Neural cell (in vitro differentiated cells): ENCODE measurements around the gene YIPF2.

Source experiments
- TF ChIP-seq, protein P1 (sequence below): IDR thresholded peaks from 2 replicates; pipeline ENCODE4 v1.6.1; 2012; ENCODE audit warnings: borderline replicate concordance
- TF ChIP-seq, protein P2 (sequence below): fragments of 450-650 bp; IDR thresholded peaks from 2 replicates; pipeline ENCODE4 v1.5.1; 2014; ENCODE audit warnings: antibody characterized with exemption, mild to moderate bottlenecking, moderate library complexity; ENCODE audit not compliant: poor library complexity, severe bottlenecking

DNA sequence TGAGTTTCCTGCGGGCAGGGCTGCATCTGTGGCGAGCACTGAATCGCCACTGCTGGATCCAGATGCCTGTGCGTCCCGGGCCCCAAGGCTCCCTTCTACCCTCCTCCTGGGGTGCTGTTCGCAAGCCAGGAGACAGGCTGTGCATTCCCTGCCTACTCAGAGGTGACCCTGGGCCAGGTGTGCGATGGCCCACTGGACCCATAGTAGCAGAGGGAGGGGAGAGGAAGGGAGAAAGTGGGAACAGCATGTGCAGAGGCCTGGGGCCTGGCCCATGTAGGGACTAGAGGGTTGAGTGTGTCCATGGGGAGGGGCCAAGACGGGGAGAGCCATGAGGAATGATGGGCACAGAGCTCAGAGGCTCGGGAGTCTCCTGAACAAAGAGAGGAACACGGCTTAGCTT is 29.8 kb downstream of the YIPF2 start:
- TF ChIP-seq, protein P1, sequence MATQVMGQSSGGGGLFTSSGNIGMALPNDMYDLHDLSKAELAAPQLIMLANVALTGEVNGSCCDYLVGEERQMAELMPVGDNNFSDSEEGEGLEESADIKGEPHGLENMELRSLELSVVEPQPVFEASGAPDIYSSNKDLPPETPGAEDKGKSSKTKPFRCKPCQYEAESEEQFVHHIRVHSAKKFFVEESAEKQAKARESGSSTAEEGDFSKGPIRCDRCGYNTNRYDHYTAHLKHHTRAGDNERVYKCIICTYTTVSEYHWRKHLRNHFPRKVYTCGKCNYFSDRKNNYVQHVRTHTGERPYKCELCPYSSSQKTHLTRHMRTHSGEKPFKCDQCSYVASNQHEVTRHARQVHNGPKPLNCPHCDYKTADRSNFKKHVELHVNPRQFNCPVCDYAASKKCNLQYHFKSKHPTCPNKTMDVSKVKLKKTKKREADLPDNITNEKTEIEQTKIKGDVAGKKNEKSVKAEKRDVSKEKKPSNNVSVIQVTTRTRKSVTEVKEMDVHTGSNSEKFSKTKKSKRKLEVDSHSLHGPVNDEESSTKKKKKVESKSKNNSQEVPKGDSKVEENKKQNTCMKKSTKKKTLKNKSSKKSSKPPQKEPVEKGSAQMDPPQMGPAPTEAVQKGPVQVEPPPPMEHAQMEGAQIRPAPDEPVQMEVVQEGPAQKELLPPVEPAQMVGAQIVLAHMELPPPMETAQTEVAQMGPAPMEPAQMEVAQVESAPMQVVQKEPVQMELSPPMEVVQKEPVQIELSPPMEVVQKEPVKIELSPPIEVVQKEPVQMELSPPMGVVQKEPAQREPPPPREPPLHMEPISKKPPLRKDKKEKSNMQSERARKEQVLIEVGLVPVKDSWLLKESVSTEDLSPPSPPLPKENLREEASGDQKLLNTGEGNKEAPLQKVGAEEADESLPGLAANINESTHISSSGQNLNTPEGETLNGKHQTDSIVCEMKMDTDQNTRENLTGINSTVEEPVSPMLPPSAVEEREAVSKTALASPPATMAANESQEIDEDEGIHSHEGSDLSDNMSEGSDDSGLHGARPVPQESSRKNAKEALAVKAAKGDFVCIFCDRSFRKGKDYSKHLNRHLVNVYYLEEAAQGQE, result no peak
- TF ChIP-seq, protein P2, sequence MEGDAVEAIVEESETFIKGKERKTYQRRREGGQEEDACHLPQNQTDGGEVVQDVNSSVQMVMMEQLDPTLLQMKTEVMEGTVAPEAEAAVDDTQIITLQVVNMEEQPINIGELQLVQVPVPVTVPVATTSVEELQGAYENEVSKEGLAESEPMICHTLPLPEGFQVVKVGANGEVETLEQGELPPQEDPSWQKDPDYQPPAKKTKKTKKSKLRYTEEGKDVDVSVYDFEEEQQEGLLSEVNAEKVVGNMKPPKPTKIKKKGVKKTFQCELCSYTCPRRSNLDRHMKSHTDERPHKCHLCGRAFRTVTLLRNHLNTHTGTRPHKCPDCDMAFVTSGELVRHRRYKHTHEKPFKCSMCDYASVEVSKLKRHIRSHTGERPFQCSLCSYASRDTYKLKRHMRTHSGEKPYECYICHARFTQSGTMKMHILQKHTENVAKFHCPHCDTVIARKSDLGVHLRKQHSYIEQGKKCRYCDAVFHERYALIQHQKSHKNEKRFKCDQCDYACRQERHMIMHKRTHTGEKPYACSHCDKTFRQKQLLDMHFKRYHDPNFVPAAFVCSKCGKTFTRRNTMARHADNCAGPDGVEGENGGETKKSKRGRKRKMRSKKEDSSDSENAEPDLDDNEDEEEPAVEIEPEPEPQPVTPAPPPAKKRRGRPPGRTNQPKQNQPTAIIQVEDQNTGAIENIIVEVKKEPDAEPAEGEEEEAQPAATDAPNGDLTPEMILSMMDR, result no peak
